HepG2 (cell line): Measurements from ENCODE around the gene GRAP. TPM values are rescaled to one million over a fixed set of nuclear protein-coding genes. Genes with fewer than 3 reads are reported as not detected.

Experiments used
- HHEX ChIP-seq: IDR thresholded peaks from 2 replicates; pipeline ENCODE4 v1.6.1; 2016; ENCODE audit warnings: control low read depth
- IRF2 ChIP-seq: IDR thresholded peaks from 2 replicates; pipeline ENCODE4 v1.6.1; 2018; ENCODE audit warnings: missing genetic modification reagents, missing compliant biosample characterization
- JUNB ChIP-seq: sonication (generic); formaldehyde crosslinking; IDR thresholded peaks from 2 replicates; pipeline ENCODE4 v1.8.0; 2022; ENCODE audit warnings: missing genetic modification reagents, mild to moderate bottlenecking, borderline replicate concordance
- MYNN ChIP-seq: sonication (generic); formaldehyde crosslinking; IDR thresholded peaks from 2 replicates; pipeline ENCODE4 v1.4.0; 2020; ENCODE audit warnings: mild to moderate bottlenecking, low read depth, missing genetic modification reagents
- RBFOX2 ChIP-seq: fragments of 200-400 bp; formaldehyde crosslinking; IDR thresholded peaks from 2 replicates; pipeline ENCODE4 v1.6.1; 2017; ENCODE audit warnings: low read depth, mild to moderate bottlenecking, low read length
- RXRA ChIP-seq: sonication (generic); formaldehyde crosslinking; IDR thresholded peaks from 2 replicates; pipeline ENCODE4 v1.5.1; 2020; ENCODE audit warnings: missing genetic modification reagents
- SUZ12 ChIP-seq: fragments of 150-350 bp; IDR thresholded peaks from 2 replicates; pipeline ENCODE4 v1.6.1; 2014; ENCODE audit warnings: low read depth, low read length
- THAP11 ChIP-seq: IDR thresholded peaks from 2 replicates; pipeline ENCODE4 v1.6.1; 2016; ENCODE audit warnings: missing biosample characterization, missing genetic modification reagents
- ZNF138 ChIP-seq: sonication (generic); formaldehyde crosslinking; IDR thresholded peaks from 2 replicates; pipeline ENCODE4 v1.5.0; 2020; ENCODE audit warnings: mild to moderate bottlenecking, low read depth, missing genetic modification reagents
- ZNF160 ChIP-seq: sonication (generic); formaldehyde crosslinking; IDR thresholded peaks from 2 replicates; pipeline ENCODE4 v1.8.0; 2022; ENCODE audit warnings: mild to moderate bottlenecking, inconsistent platforms, missing genetic modification reagents
- ZNF263 ChIP-seq: sonication (generic); formaldehyde crosslinking; IDR thresholded peaks from 2 replicates; pipeline ENCODE4 v1.4.0; 2020; ENCODE audit warnings: missing genetic modification reagents
- ZNF317 ChIP-seq: sonication (generic); formaldehyde crosslinking; IDR thresholded peaks from 2 replicates; pipeline ENCODE4 v1.5.0; 2020; ENCODE audit warnings: mild to moderate bottlenecking, missing genetic modification reagents
- ZNF337 ChIP-seq: sonication (generic); formaldehyde crosslinking; IDR thresholded peaks from 2 replicates; pipeline ENCODE4 v1.5.1; 2020; ENCODE audit warnings: missing genetic modification reagents, low read depth, mild to moderate bottlenecking, borderline replicate concordance
- ZNF510 ChIP-seq: sonication (generic); formaldehyde crosslinking; IDR thresholded peaks from 2 replicates; pipeline ENCODE4 v1.4.0; 2020; ENCODE audit warnings: low read depth, mild to moderate bottlenecking, missing genetic modification reagents
- ZNF563 ChIP-seq: sonication (generic); formaldehyde crosslinking; IDR thresholded peaks from 2 replicates; pipeline ENCODE4 v1.8.0; 2022; ENCODE audit warnings: mild to moderate bottlenecking, moderate library complexity, missing genetic modification reagents
- ZSCAN9 ChIP-seq: IDR thresholded peaks from 2 replicates; pipeline ENCODE4 v1.6.1; 2016; ENCODE audit warnings: borderline replicate concordance
- polyA plus RNA-seq, 8 experiments: library from polyadenylated mRNA; depleted of rRNA in 3 of 8; stranded (reverse) in 7 of 8; unstranded in 1 of 8; fragments of >200 nt; fragmentation: Illumina TruSeq in 4 of 8; extraction: Trizol in 4 of 8; gene quantifications; 2 replicates each; pipeline versions ENCODE4 v1.2.1 to v1.2.3, GENCODE V29; 2011 to 2016; ENCODE audit warnings: low read depth in 4 of 8, missing spikeins in 1 of 8, mixed read lengths in 1 of 8; ENCODE audit not compliant: insufficient read depth in 1 of 8
- total RNA-seq, 5 experiments: library from RNA; depleted of rRNA; stranded (reverse); fragments of >200 nt; fragmentation: Illumina TruSeq; extraction: Trizol; gene quantifications; 2 replicates each; pipeline ENCODE4 v1.2.3, GENCODE V29; 2016; ENCODE audit warnings: low read depth in 1 of 5
- TF ChIP-seq, protein P1 (sequence below): sonication (generic); formaldehyde crosslinking; IDR thresholded peaks from 2 replicates; pipeline ENCODE4 v1.5.0; 2020; ENCODE audit warnings: mild to moderate bottlenecking, missing genetic modification reagents
- TF ChIP-seq, protein P2 (sequence below): sonication (generic); formaldehyde crosslinking; conservative IDR thresholded peaks from 2 replicates; pipeline ENCODE4 v1.4.0; 2020; ENCODE audit warnings: mild to moderate bottlenecking, missing genetic modification reagents, moderate library complexity
- TF ChIP-seq, protein P3 (sequence below): sonication (generic); formaldehyde crosslinking; IDR thresholded peaks from 2 replicates; pipeline ENCODE4 v1.5.0; 2020; ENCODE audit warnings: missing genetic modification reagents
- TF ChIP-seq, protein P4 (sequence below): sonication (generic); formaldehyde crosslinking; IDR thresholded peaks from 2 replicates; pipeline ENCODE4 v1.5.0; 2020; ENCODE audit warnings: mild to moderate bottlenecking, missing genetic modification reagents
- TF ChIP-seq, protein P5 (sequence below): sonication (generic); formaldehyde crosslinking; IDR thresholded peaks from 2 replicates; pipeline ENCODE4 v1.9.0; 2021; ENCODE audit warnings: missing genetic modification reagents, mild to moderate bottlenecking, borderline replicate concordance

Gene GRAP
- total and polyA plus RNA-seq, 2 of the 13 experiments (the other 11 are each of a cell fraction or from before 2014, with no cell fraction given): 0.77 to 1.7 TPM

DNA sequence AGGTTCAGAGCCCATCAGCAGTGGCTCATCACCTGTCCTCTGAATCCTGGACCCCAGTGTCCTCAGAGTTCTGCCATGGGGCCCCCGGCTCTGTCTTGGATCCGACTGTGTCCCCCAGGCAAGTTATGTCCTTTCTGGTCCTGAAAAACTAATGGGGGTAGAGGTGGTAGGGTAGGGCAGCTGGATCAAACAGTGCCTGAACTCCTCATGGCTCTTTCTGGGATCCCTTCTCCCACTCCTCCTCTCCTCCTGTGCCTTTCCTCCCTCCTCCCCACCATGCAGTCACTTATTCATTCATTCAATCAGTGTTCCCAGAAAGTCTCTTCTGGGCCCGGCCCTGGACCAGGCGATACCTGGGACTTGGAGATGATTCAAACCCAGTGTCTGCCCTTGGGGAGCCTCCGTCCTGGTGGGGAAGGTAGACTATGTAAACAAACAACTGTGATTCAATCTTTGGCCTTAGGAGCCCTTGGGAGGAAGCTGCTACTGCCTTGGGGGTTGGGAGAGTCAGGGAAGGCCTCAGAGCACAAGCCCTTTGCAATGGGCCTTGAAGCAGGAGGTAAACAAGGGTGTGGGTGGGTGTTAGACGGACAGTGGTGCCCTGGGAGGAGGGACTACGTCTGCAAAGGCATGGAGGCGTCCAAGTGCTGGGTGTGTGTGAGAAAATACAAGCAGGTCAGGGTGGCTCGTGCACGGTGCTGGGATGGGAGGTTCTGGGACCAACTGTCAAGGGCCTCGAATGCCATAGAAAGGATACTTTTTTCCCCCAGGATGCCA lies 35.8 kb downstream of the GRAP start (continued):
- TF ChIP-seq, protein P1, sequence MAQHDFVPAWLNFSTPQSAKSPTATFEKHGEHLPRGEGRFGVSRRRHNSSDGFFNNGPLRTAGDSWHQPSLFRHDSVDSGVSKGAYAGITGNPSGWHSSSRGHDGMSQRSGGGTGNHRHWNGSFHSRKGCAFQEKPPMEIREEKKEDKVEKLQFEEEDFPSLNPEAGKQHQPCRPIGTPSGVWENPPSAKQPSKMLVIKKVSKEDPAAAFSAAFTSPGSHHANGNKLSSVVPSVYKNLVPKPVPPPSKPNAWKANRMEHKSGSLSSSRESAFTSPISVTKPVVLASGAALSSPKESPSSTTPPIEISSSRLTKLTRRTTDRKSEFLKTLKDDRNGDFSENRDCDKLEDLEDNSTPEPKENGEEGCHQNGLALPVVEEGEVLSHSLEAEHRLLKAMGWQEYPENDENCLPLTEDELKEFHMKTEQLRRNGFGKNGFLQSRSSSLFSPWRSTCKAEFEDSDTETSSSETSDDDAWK (CRISPR knock-in tag): no peak
- peak; percentile 30; the same call in 1 of the 2 replicates for TF ChIP-seq ZNF263 (CRISPR knock-in tag)
- TF ChIP-seq, protein P2, sequence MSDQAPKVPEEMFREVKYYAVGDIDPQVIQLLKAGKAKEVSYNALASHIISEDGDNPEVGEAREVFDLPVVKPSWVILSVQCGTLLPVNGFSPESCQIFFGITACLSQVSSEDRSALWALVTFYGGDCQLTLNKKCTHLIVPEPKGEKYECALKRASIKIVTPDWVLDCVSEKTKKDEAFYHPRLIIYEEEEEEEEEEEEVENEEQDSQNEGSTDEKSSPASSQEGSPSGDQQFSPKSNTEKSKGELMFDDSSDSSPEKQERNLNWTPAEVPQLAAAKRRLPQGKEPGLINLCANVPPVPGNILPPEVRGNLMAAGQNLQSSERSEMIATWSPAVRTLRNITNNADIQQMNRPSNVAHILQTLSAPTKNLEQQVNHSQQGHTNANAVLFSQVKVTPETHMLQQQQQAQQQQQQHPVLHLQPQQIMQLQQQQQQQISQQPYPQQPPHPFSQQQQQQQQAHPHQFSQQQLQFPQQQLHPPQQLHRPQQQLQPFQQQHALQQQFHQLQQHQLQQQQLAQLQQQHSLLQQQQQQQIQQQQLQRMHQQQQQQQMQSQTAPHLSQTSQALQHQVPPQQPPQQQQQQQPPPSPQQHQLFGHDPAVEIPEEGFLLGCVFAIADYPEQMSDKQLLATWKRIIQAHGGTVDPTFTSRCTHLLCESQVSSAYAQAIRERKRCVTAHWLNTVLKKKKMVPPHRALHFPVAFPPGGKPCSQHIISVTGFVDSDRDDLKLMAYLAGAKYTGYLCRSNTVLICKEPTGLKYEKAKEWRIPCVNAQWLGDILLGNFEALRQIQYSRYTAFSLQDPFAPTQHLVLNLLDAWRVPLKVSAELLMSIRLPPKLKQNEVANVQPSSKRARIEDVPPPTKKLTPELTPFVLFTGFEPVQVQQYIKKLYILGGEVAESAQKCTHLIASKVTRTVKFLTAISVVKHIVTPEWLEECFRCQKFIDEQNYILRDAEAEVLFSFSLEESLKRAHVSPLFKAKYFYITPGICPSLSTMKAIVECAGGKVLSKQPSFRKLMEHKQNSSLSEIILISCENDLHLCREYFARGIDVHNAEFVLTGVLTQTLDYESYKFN (CRISPR knock-in tag): no peak; the same call in 1 of the 2 replicates
- peak; percentile 32; the same call in 1 of the 2 replicates for TF ChIP-seq RXRA (CRISPR knock-in tag)
- no peak for TF ChIP-seq ZNF138 (CRISPR knock-in tag)
- TF ChIP-seq, protein P3, sequence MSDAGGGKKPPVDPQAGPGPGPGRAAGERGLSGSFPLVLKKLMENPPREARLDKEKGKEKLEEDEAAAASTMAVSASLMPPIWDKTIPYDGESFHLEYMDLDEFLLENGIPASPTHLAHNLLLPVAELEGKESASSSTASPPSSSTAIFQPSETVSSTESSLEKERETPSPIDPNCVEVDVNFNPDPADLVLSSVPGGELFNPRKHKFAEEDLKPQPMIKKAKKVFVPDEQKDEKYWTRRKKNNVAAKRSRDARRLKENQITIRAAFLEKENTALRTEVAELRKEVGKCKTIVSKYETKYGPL (CRISPR knock-in tag): no peak
- TF ChIP-seq RBFOX2: no peak
- TF ChIP-seq, protein P4, sequence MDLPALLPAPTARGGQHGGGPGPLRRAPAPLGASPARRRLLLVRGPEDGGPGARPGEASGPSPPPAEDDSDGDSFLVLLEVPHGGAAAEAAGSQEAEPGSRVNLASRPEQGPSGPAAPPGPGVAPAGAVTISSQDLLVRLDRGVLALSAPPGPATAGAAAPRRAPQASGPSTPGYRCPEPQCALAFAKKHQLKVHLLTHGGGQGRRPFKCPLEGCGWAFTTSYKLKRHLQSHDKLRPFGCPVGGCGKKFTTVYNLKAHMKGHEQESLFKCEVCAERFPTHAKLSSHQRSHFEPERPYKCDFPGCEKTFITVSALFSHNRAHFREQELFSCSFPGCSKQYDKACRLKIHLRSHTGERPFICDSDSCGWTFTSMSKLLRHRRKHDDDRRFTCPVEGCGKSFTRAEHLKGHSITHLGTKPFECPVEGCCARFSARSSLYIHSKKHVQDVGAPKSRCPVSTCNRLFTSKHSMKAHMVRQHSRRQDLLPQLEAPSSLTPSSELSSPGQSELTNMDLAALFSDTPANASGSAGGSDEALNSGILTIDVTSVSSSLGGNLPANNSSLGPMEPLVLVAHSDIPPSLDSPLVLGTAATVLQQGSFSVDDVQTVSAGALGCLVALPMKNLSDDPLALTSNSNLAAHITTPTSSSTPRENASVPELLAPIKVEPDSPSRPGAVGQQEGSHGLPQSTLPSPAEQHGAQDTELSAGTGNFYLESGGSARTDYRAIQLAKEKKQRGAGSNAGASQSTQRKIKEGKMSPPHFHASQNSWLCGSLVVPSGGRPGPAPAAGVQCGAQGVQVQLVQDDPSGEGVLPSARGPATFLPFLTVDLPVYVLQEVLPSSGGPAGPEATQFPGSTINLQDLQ (CRISPR knock-in tag): no peak
- no peak for TF ChIP-seq JUNB (CRISPR knock-in tag)
- TF ChIP-seq SUZ12: no peak
- TF ChIP-seq ZNF510 (CRISPR knock-in tag): 0 out of 2 replicates have a peak, but pooled peaks have one; percentile 14
- TF ChIP-seq ZSCAN9 (CRISPR knock-in tag): no peak
- TF ChIP-seq ZNF317 (CRISPR knock-in tag): no peak
- 0 out of 2 replicates have a peak, but pooled peaks have one; percentile 35 for TF ChIP-seq ZNF160 (CRISPR knock-in tag)
- no peak for TF ChIP-seq IRF2 (CRISPR knock-in tag)
- TF ChIP-seq, protein P5, sequence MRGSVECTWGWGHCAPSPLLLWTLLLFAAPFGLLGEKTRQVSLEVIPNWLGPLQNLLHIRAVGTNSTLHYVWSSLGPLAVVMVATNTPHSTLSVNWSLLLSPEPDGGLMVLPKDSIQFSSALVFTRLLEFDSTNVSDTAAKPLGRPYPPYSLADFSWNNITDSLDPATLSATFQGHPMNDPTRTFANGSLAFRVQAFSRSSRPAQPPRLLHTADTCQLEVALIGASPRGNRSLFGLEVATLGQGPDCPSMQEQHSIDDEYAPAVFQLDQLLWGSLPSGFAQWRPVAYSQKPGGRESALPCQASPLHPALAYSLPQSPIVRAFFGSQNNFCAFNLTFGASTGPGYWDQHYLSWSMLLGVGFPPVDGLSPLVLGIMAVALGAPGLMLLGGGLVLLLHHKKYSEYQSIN: no peak
- no peak for TF ChIP-seq ZNF563
- no peak for TF ChIP-seq HHEX (CRISPR knock-in tag)
- TF ChIP-seq THAP11 (CRISPR knock-in tag): 0 out of 2 replicates have a peak, but pooled peaks have one; percentile 16
- TF ChIP-seq MYNN (CRISPR knock-in tag): no peak
- no peak for TF ChIP-seq ZNF337 (CRISPR knock-in tag)
